ENCODE data around the gene REXO5.

DNA sequence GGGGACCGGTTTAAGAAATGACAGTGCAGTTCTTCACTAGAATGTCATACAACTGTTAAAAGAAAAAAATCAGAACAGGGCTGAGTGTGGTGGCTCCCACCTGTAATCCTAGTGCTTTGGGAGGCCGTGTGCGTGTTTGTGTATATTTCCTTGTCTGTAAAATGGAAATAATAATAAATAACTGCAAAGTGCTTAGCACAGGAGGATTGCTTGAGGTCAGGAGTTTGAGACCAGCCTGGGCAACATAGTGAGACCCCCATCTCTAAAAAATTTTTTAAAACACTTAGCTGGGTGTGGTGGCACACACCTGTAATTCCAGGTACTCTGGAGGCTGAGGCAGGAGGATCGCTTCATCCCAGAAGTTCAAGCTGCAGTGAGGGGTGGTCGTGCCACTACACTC is 40.0 kb upstream of the REXO5 start:
- TF ChIP-seq, protein P1, sequence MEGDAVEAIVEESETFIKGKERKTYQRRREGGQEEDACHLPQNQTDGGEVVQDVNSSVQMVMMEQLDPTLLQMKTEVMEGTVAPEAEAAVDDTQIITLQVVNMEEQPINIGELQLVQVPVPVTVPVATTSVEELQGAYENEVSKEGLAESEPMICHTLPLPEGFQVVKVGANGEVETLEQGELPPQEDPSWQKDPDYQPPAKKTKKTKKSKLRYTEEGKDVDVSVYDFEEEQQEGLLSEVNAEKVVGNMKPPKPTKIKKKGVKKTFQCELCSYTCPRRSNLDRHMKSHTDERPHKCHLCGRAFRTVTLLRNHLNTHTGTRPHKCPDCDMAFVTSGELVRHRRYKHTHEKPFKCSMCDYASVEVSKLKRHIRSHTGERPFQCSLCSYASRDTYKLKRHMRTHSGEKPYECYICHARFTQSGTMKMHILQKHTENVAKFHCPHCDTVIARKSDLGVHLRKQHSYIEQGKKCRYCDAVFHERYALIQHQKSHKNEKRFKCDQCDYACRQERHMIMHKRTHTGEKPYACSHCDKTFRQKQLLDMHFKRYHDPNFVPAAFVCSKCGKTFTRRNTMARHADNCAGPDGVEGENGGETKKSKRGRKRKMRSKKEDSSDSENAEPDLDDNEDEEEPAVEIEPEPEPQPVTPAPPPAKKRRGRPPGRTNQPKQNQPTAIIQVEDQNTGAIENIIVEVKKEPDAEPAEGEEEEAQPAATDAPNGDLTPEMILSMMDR (IDR thresholded peaks at IDR 0.05), result no peak
- TF ChIP-seq EZH2 (IDR thresholded peaks at IDR 0.05; ENCODE audit: borderline replicate concordance, insufficient read depth, low read depth, low read length, poor library complexity, severe bottlenecking), result no peak

All from B cell (primary cell).